Osteoblast (primary cell): Measurements from ENCODE around the gene PROM2. TPM values are rescaled to one million over a fixed set of nuclear protein-coding genes. Genes with fewer than 3 reads are reported as not detected.

ENCODE experiments used
- DNase-seq: peaks from one replicate; pipeline ENCODE4 v3.0.0; 2011; ENCODE audit warnings: low spot score, mixed read lengths; ENCODE audit not compliant: insufficient read length; ENCODE audit errors: missing footprints
- H2AFZ ChIP-seq: 2 replicates; pipeline ENCODE4 v1.6.0; 2011; ENCODE audit warnings: mild to moderate bottlenecking, low read length
- H3K27ac ChIP-seq: 2 replicates; pipeline ENCODE4 v1.5.1; 2011; ENCODE audit warnings: mild to moderate bottlenecking, low read depth, low read length, moderate library complexity
- H3K27me3 ChIP-seq: 2 replicates; pipeline ENCODE4 v1.6.0; 2012; ENCODE audit warnings: mild to moderate bottlenecking, control low read depth, inconsistent platforms, low read length, moderate library complexity; ENCODE audit not compliant: insufficient read depth
- H3K36me3 ChIP-seq: 2 replicates; pipeline ENCODE4 v1.5.1; 2011; ENCODE audit warnings: mild to moderate bottlenecking, low read length, control low read depth, moderate library complexity; ENCODE audit not compliant: insufficient read depth
- H3K4me1 ChIP-seq: 2 replicates; pipeline ENCODE4 v1.5.1; 2011; ENCODE audit warnings: mild to moderate bottlenecking, low read length, control low read depth, moderate library complexity; ENCODE audit not compliant: insufficient read depth
- H3K4me2 ChIP-seq: 2 replicates; pipeline ENCODE4 v1.6.0; 2011; ENCODE audit warnings: mild to moderate bottlenecking, low read length; ENCODE audit not compliant: insufficient read depth
- H3K4me3 ChIP-seq: fragments of 200-600 bp; sonication (generic); 3 replicates; pipeline ENCODE4 v1.5.1; 2012; ENCODE audit warnings: mild to moderate bottlenecking, low read length, inconsistent platforms; ENCODE audit not compliant: insufficient read depth
- H3K79me2 ChIP-seq: 2 replicates; pipeline ENCODE4 v1.6.0; 2012; ENCODE audit warnings: mild to moderate bottlenecking, low read length, control low read depth, inconsistent platforms; ENCODE audit not compliant: insufficient read depth
- H3K9me3 ChIP-seq: 2 replicates; pipeline ENCODE4 v1.5.1; 2011; ENCODE audit warnings: low read depth, low read length, control low read depth
- H4K20me1 ChIP-seq: 2 replicates; pipeline ENCODE4 v1.6.0; 2012; ENCODE audit warnings: mild to moderate bottlenecking, low read length, control low read depth; ENCODE audit not compliant: insufficient read depth
- total RNA-seq: library from RNA; depleted of rRNA; stranded (reverse); fragments of >200 nt; gene quantifications from 2 replicates; pipeline ENCODE4 v1.2.3, GENCODE V29; 2012
- TF ChIP-seq, protein P1 (sequence below): IDR thresholded peaks from 2 replicates; pipeline ENCODE4 v1.5.1; 2011; ENCODE audit warnings: mild to moderate bottlenecking, low read depth, low read length, moderate library complexity; ENCODE audit errors: extremely low read depth

Gene PROM2
- total RNA-seq, 1 donor: 0.36 TPM

DNA sequence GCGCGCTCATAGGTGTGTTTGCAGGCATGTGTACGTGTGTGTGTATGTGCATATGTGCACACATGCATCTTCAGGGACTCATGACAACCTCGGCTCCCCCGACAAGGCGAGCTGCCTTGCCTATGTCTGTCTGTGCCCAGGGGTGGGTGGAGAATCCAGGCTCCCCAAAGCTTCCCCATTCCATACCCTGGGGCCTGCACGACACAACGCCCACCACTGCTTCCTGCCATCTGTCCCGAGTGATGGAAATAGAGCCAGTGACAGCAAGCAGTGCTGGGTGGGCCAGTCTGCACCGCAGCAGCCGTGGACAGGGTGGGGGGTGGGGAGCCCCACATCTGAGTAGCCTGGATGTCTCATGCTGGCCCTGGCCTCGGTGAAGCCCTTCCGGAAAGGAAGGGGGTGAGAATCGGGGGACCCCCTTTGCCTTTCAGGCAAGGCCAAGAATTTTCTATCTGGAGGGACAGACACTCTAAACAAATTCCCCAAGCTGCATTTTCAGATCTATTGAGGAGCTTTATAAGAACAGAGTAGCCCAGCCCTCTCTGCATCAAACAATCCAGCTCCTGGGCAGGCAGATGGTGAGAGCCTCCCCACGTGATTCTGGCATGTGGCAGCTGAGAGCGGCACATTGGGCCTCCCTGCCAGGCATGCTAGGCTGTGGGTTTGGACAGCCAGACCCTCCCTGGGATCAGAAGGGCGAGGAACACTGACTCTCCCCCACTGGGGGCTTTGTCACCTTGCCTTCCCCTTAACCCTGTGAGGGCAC, 27.8 kb downstream of the PROM2 start:
- DNase-seq: no peak

DNA sequence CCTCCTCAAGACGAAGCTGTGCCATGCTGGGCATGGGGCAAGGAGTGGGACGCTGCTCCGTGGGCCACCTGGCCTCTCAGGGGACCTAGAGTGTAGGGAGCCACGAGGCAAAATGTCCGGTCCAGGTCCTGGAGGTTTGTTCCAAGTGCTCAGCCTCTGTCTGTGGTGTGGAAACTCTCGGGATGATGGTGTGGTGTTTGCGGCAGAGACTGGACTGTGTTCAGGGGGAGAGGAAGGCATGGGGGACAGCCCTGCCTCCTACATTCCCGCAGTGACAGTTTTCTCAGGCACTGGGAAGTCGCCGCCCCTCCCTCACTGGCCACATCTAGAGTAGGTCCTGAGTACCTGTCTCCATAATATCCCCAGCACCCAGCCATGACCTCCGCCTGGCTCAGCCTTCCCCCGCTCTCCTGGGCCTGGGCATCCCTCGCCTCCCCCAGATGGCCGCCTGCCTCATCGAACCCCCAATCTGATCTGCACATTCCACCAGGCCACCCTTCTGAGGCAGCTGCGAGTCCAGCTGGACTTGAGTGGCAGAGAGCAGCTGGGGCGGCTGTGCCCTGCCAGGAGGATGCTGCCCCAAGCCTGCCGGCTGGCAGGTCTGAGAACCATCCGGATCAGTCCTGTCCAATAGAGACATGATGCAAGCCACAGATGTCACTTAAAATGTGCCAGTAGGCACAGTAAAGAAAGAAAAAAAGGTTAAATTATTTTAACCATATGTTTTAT, 29.1 kb downstream of the PROM2 start:
- Histone ChIP-seq H4K20me1 (no peaks in the 10 kb centered on the region), H3K4me1 (peaks cover 5% of the 10 kb centered on the region), H3K79me2 (no peaks in the 10 kb centered on the region), H3K9me3 (no peaks in the 10 kb centered on the region), H3K36me3 (no peaks in the 10 kb centered on the region), H3K4me2 (no peak overlapping the region), H3K27me3 (peaks cover 26% of the 10 kb centered on the region), H3K4me3 (no peak overlapping the region), H2AFZ (no peak overlapping the region), H3K27ac (no peak overlapping the region)
- TF ChIP-seq, protein P1, sequence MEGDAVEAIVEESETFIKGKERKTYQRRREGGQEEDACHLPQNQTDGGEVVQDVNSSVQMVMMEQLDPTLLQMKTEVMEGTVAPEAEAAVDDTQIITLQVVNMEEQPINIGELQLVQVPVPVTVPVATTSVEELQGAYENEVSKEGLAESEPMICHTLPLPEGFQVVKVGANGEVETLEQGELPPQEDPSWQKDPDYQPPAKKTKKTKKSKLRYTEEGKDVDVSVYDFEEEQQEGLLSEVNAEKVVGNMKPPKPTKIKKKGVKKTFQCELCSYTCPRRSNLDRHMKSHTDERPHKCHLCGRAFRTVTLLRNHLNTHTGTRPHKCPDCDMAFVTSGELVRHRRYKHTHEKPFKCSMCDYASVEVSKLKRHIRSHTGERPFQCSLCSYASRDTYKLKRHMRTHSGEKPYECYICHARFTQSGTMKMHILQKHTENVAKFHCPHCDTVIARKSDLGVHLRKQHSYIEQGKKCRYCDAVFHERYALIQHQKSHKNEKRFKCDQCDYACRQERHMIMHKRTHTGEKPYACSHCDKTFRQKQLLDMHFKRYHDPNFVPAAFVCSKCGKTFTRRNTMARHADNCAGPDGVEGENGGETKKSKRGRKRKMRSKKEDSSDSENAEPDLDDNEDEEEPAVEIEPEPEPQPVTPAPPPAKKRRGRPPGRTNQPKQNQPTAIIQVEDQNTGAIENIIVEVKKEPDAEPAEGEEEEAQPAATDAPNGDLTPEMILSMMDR: no peak
- DNase-seq: no peak

More for the DNA sequence above, 27.8 kb downstream of the PROM2 start:
- Histone ChIP-seq H3K9me3 (no peaks in the 10 kb centered on the region), H4K20me1 (no peaks in the 10 kb centered on the region), H3K4me2 (no peak overlapping the region), H3K4me1 (peaks cover 5% of the 10 kb centered on the region), H2AFZ (no peak overlapping the region), H3K36me3 (no peaks in the 10 kb centered on the region), H3K79me2 (no peaks in the 10 kb centered on the region), H3K27me3 (peaks cover 31% of the 10 kb centered on the region), H3K4me3 (no peak overlapping the region), H3K27ac (no peak overlapping the region)
- TF ChIP-seq, protein P1: no peak

DNA sequence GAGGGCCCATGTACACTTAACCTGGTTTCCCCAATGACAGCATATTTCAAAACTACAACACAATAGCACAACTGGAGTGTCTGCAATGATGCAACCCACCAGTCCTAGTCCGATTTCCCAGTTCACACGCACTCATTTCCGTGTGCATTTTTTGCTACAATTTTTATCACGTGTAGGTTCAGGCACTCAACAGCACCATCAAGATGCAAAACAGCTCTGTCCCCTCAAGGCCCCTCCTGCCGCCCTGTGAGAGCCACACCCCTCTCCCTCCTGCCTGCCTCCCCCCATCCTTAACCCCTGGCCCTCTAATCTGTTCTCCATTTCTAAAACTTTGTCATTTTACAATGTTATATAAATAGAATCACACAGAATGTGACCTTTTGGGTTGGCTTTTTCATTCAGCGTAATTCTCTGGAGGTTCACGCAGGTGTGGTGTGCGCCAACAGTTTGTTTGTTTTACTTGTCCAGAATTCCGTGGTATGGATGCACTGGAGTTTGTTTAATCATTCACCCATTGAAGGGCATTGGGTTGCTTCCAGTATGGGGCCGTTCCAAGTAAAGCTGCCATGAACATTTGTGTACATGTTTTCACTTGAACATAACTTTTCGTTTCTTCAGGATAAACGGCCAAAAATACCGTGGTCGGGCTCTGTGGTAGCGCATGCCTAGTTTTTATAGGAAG, 31.3 kb downstream of the PROM2 start:
- no peak for DNase-seq
- Histone ChIP-seq H3K4me3 (no peak overlapping the region), H3K4me1 (peaks cover 5% of the 10 kb centered on the region), H3K36me3 (no peaks in the 10 kb centered on the region), H2AFZ (no peak overlapping the region), H3K79me2 (no peaks in the 10 kb centered on the region), H4K20me1 (no peaks in the 10 kb centered on the region), H3K27ac (no peak overlapping the region), H3K4me2 (peak overlapping the region; percentile 1), H3K9me3 (no peaks in the 10 kb centered on the region), H3K27me3 (peaks cover 34% of the 10 kb centered on the region)
- TF ChIP-seq, protein P1: no peak
